Progenitor cell of endocrine pancreas (in vitro differentiated cells): ENCODE data around the gene HMGB4. TPM values are rescaled to one million over a fixed set of nuclear protein-coding genes. Genes with fewer than 3 reads are reported as not detected.

Experiments
- DNase-seq: peaks from one replicate; pipeline ENCODE4 v3.0.0; 2021; ENCODE audit warnings: low spot score; ENCODE audit not compliant: unreplicated experiment
- H3K27ac Mint-ChIP-seq: 2 replicates; pipeline ENCODE4 v1.8.0; 2021; ENCODE audit warnings: mild to moderate bottlenecking, moderate library complexity, mixed read lengths
- H3K27me3 Mint-ChIP-seq: 2 replicates; pipeline ENCODE4 v1.8.0; 2021; ENCODE audit warnings: mixed read lengths
- H3K36me3 Mint-ChIP-seq: 2 replicates; pipeline ENCODE4 v1.8.0; 2022; ENCODE audit warnings: mixed read lengths; ENCODE audit not compliant: insufficient read depth
- H3K4me1 Mint-ChIP-seq: 2 replicates; pipeline ENCODE4 v1.8.0; 2021; ENCODE audit warnings: low read depth, mixed read lengths
- H3K4me3 Mint-ChIP-seq: 2 replicates; pipeline ENCODE4 v1.8.0; 2021; ENCODE audit warnings: low read depth, mild to moderate bottlenecking, moderate library complexity, mixed read lengths
- H3K9me3 Mint-ChIP-seq: 2 replicates; pipeline ENCODE4 v1.8.0; 2021; ENCODE audit warnings: low read depth, mixed read lengths
- CTCF ChIP-seq: fragments of 200-600 bp; sonication (generic); IDR thresholded peaks from one replicate; pipeline ENCODE4 v1.5.0; 2021; ENCODE audit warnings: antibody characterized with exemption, mild to moderate bottlenecking; ENCODE audit not compliant: unreplicated experiment
- total RNA-seq: library from RNA; stranded (reverse); gene quantifications from 2 replicates; pipeline ENCODE4 v1.2.1, GENCODE V29; 2021

Gene HMGB4
- total RNA-seq, 1 donor from 2014 or later: not detected

- peaks cover 10% of the 10 kb centered on the region for H3K27me3 Mint-ChIP-seq
- no peaks in the 10 kb centered on the region for H3K9me3 Mint-ChIP-seq
- no peak overlapping the region for H3K4me3 Mint-ChIP-seq
- H3K27ac Mint-ChIP-seq: no peak overlapping the region
- no peaks in the 10 kb centered on the region for H3K36me3 Mint-ChIP-seq
- peaks cover 14% of the 10 kb centered on the region for H3K4me1 Mint-ChIP-seq
- DNase-seq: no peak
- no peak for TF ChIP-seq CTCF
Observed at GRCh38 chr1:33903210-33903589, 39.3 kb downstream of the HMGB4 start.

GRCh38 chr1:33905241-33905640 lies 41.4 kb downstream of the HMGB4 start:
- Mint-ChIP-seq H3K4me3 (no peak overlapping the region), H3K4me1 (peaks cover 12% of the 10 kb centered on the region), H3K36me3 (no peaks in the 10 kb centered on the region), H3K27ac (no peak overlapping the region), H3K27me3 (peaks cover 10% of the 10 kb centered on the region), H3K9me3 (no peaks in the 10 kb centered on the region)
- no peak for DNase-seq
- no peak for TF ChIP-seq CTCF

- Mint-ChIP-seq H3K9me3 (no peaks in the 10 kb centered on the region), H3K27ac (no peak overlapping the region), H3K36me3 (no peaks in the 10 kb centered on the region), H3K4me1 (peaks cover 12% of the 10 kb centered on the region), H3K27me3 (peaks cover 11% of the 10 kb centered on the region), H3K4me3 (no peak overlapping the region)
- no peak for DNase-seq
- no peak for TF ChIP-seq CTCF
Observed at GRCh38 chr1:33906156-33906555, 42.3 kb downstream of the HMGB4 start.

GRCh38 chr1:33908324-33908956 lies 44.6 kb downstream of the HMGB4 start:
- DNase-seq: no peak
- no peaks in the 10 kb centered on the region for H3K9me3 Mint-ChIP-seq
- H3K36me3 Mint-ChIP-seq: no peaks in the 10 kb centered on the region
- H3K4me1 Mint-ChIP-seq: no peaks in the 10 kb centered on the region
- H3K27ac Mint-ChIP-seq: no peak overlapping the region
- H3K27me3 Mint-ChIP-seq: peaks cover 16% of the 10 kb centered on the region
- no peak for TF ChIP-seq CTCF
- no peak overlapping the region for H3K4me3 Mint-ChIP-seq
